ENCODE measurements around the gene DSEL.

The DSEL gene

GRCh38 chr18:67477522-67477921 lies 39.0 kb downstream of the DSEL start:
- TF ChIP-seq, protein P1, sequence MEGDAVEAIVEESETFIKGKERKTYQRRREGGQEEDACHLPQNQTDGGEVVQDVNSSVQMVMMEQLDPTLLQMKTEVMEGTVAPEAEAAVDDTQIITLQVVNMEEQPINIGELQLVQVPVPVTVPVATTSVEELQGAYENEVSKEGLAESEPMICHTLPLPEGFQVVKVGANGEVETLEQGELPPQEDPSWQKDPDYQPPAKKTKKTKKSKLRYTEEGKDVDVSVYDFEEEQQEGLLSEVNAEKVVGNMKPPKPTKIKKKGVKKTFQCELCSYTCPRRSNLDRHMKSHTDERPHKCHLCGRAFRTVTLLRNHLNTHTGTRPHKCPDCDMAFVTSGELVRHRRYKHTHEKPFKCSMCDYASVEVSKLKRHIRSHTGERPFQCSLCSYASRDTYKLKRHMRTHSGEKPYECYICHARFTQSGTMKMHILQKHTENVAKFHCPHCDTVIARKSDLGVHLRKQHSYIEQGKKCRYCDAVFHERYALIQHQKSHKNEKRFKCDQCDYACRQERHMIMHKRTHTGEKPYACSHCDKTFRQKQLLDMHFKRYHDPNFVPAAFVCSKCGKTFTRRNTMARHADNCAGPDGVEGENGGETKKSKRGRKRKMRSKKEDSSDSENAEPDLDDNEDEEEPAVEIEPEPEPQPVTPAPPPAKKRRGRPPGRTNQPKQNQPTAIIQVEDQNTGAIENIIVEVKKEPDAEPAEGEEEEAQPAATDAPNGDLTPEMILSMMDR (IDR thresholded peaks at IDR 0.05) = no peak
- Histone ChIP-seq H3K4me1 (no peaks in the 10 kb centered on the region), H3K27ac (no peak overlapping the region), H3K4me2 (ENCODE audit: low read length) (no peak overlapping the region), H3K9ac (no peak overlapping the region), H3K4me3 (ENCODE audit: low read depth, low read length) (no peak overlapping the region), H2AFZ (no peak overlapping the region), H3K36me3 (ENCODE audit: control insufficient read depth, insufficient read depth, low read length) (no peaks in the 10 kb centered on the region), H3K27me3 (ENCODE audit: control insufficient read depth, insufficient read depth, low read length) (no peaks in the 10 kb centered on the region), H3K79me2 (no peaks in the 10 kb centered on the region), H3K9me3 (ENCODE audit: control insufficient read depth, low read length) (no peaks in the 10 kb centered on the region)

GRCh38 chr18:67476585-67476984 lies 39.9 kb downstream of the DSEL start:
- no peak overlapping the region for H3K4me3 ChIP-seq (ENCODE audit: low read depth, low read length)
- H3K4me1 ChIP-seq = no peaks in the 10 kb centered on the region
- H3K9me3 ChIP-seq (ENCODE audit: control insufficient read depth, low read length) = no peaks in the 10 kb centered on the region
- no peak overlapping the region for H3K4me2 ChIP-seq (ENCODE audit: low read length)
- no peaks in the 10 kb centered on the region for H3K36me3 ChIP-seq (ENCODE audit: control insufficient read depth, insufficient read depth, low read length)
- no peak overlapping the region for H3K9ac ChIP-seq
- H3K27ac ChIP-seq = no peak overlapping the region
- TF ChIP-seq, protein P1 (IDR thresholded peaks at IDR 0.05) = no peak
- H3K79me2 ChIP-seq = no peaks in the 10 kb centered on the region
- H2AFZ ChIP-seq = no peak overlapping the region
- no peaks in the 10 kb centered on the region for H3K27me3 ChIP-seq (ENCODE audit: control insufficient read depth, insufficient read depth, low read length)

DNA sequence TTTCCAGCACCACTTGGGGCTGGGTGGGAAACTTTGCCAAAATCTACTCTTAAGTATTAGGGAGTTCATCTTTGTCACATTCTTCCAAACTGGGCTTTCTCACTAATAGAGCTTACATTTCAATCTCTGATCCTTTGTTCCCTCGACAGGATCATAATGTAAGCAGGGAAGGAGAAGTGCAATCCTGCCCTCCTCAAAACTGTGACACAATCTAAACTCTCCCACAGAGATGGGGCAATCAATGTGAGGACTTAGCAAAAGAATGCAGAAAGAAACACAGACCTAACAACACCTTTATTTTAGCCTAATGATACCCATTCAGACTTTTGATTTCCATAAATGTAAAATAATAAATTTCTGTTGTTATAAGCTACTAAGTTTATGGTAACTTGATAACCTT lies 40.8 kb downstream of the DSEL start:
- TF ChIP-seq, protein P1 (IDR thresholded peaks at IDR 0.05) = no peak
- no peaks in the 10 kb centered on the region for H3K4me1 ChIP-seq
- H3K4me2 ChIP-seq (ENCODE audit: low read length) = no peak overlapping the region
- no peak overlapping the region for H2AFZ ChIP-seq
- no peaks in the 10 kb centered on the region for H3K36me3 ChIP-seq (ENCODE audit: control insufficient read depth, insufficient read depth, low read length)
- H3K9ac ChIP-seq = no peak overlapping the region
- H3K27ac ChIP-seq = no peak overlapping the region
- no peaks in the 10 kb centered on the region for H3K27me3 ChIP-seq (ENCODE audit: control insufficient read depth, insufficient read depth, low read length)
- no peak overlapping the region for H3K4me3 ChIP-seq (ENCODE audit: low read depth, low read length)
- H3K9me3 ChIP-seq (ENCODE audit: control insufficient read depth, low read length) = no peaks in the 10 kb centered on the region
- H3K79me2 ChIP-seq = no peaks in the 10 kb centered on the region

DNA sequence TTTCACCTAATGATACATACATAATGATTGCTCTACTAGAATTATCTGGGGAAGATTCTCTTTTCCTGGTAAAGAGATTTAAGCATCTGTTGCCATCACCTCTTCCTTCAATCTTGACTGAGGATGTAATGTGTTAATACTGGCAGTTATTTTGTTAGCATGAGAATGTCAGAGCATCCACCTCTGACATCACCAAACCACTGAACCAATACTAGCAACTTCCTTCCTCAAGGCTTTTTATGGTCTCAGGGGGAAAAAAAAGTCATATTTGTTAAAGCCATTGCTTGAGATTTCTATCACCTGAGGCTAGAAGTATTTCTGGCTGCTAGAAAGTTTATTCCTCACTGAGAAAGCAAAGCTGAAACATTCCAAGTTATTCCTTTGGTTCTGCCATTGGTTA lies 48.5 kb downstream of the DSEL start:
- H3K4me3 ChIP-seq (ENCODE audit: low read depth, low read length) = no peak overlapping the region
- no peak overlapping the region for H2AFZ ChIP-seq
- no peaks in the 10 kb centered on the region for H3K36me3 ChIP-seq (ENCODE audit: control insufficient read depth, insufficient read depth, low read length)
- H3K79me2 ChIP-seq = no peaks in the 10 kb centered on the region
- no peaks in the 10 kb centered on the region for H3K9me3 ChIP-seq (ENCODE audit: control insufficient read depth, low read length)
- no peak overlapping the region for H3K9ac ChIP-seq
- no peaks in the 10 kb centered on the region for H3K27me3 ChIP-seq (ENCODE audit: control insufficient read depth, insufficient read depth, low read length)
- H3K4me1 ChIP-seq = no peaks in the 10 kb centered on the region
- no peak overlapping the region for H3K4me2 ChIP-seq (ENCODE audit: low read length)
- no peak overlapping the region for H3K27ac ChIP-seq
- TF ChIP-seq, protein P1 (IDR thresholded peaks at IDR 0.05) = no peak

- Histone ChIP-seq H3K27me3 (ENCODE audit: control insufficient read depth, insufficient read depth, low read length) (no peaks in the 10 kb centered on the region), H3K9ac (no peak overlapping the region), H3K36me3 (ENCODE audit: control insufficient read depth, insufficient read depth, low read length) (no peaks in the 10 kb centered on the region), H3K9me3 (ENCODE audit: control insufficient read depth, low read length) (no peaks in the 10 kb centered on the region), H3K4me3 (ENCODE audit: low read depth, low read length) (no peak overlapping the region), H3K27ac (no peak overlapping the region), H2AFZ (no peak overlapping the region), H3K4me2 (ENCODE audit: low read length) (no peak overlapping the region), H3K4me1 (no peaks in the 10 kb centered on the region), H3K79me2 (no peaks in the 10 kb centered on the region)
- TF ChIP-seq, protein P1 (IDR thresholded peaks at IDR 0.05) = no peak
These were observed 49.3 kb downstream of the DSEL start for GRCh38 chr18:67467188-67467587.

Measured in parathyroid adenoma (tissue), 2 donors.